Stimulated activated CD4-positive, alpha-beta T cell treated with anti-CD3 and anti-CD28 coated beads, TNF-alpha, amount 100 ng/mL, for 1 hour (primary cell): Measurements from ENCODE around the gene ALDH4A1.

Experiments used
- DNase-seq, 3 donors: peaks; one replicate each; pipeline ENCODE4 v3.0.0-alpha.2; 2020; ENCODE audit warnings: low read depth in 3 of 3, low spot score in 1 of 3

The ALDH4A1 gene

GRCh38 chr1:18939398-18940302, 37.3 kb upstream of the ALDH4A1 start:
- DNase-seq: no peak

GRCh38 chr1:18938707-18939070, 36.3 kb upstream of the ALDH4A1 start:
- no peak for DNase-seq

- no peak for DNase-seq
Measured at GRCh38 chr1:18938008-18938706, 35.8 kb upstream of the ALDH4A1 start.

- DNase-seq: no peak
Measured at GRCh38 chr1:18937539-18937938, 35.2 kb upstream of the ALDH4A1 start.

- DNase-seq: no peak
Measured at GRCh38 chr1:18936814-18937481, 34.6 kb upstream of the ALDH4A1 start.

GRCh38 chr1:18936471-18936813, 34.1 kb upstream of the ALDH4A1 start:
- DNase-seq: no peak

GRCh38 chr1:18934205-18935000, 32.0 kb upstream of the ALDH4A1 start:
- DNase-seq: no peak

GRCh38 chr1:18932879-18933278, 30.5 kb upstream of the ALDH4A1 start:
- DNase-seq: no peak

- no peak for DNase-seq
Measured at GRCh38 chr1:18932387-18932786, 30.0 kb upstream of the ALDH4A1 start.

GRCh38 chr1:18931730-18932129, 29.4 kb upstream of the ALDH4A1 start:
- DNase-seq: no peak

- no peak for DNase-seq
Measured at GRCh38 chr1:18929686-18930085, 27.3 kb upstream of the ALDH4A1 start.

- no peak for DNase-seq
Measured at GRCh38 chr1:18928985-18929384, 26.6 kb upstream of the ALDH4A1 start.

GRCh38 chr1:18928406-18928805, 26.1 kb upstream of the ALDH4A1 start:
- DNase-seq: no peak

- no peak for DNase-seq
Measured at GRCh38 chr1:18927654-18928272, 25.4 kb upstream of the ALDH4A1 start.

GRCh38 chr1:18927082-18927653, 24.8 kb upstream of the ALDH4A1 start:
- no peak for DNase-seq

GRCh38 chr1:18926315-18927081, 24.1 kb upstream of the ALDH4A1 start:
- peak; percentile 58 to 68 (median 66) for DNase-seq

- no peak for DNase-seq
Measured at GRCh38 chr1:18925279-18925678, 22.9 kb upstream of the ALDH4A1 start.

GRCh38 chr1:18924221-18924691, 21.9 kb upstream of the ALDH4A1 start:
- DNase-seq: no peak

- no peak for DNase-seq
Measured at GRCh38 chr1:18923756-18924211, 21.4 kb upstream of the ALDH4A1 start.
